ENCODE measurements around the gene SHISAL1. TPM values are rescaled to one million over a fixed set of nuclear protein-coding genes. Genes with fewer than 3 reads are reported as not detected.
"Not testable (repeated sequence)": the region's sequence is repeated elsewhere in the genome, so short reads cannot be mapped to it uniquely, and the experiment has no call there.

SHISAL1 gene
- total RNA-seq, 1 experiment from 2014 or later, result 1.6 TPM

DNA sequence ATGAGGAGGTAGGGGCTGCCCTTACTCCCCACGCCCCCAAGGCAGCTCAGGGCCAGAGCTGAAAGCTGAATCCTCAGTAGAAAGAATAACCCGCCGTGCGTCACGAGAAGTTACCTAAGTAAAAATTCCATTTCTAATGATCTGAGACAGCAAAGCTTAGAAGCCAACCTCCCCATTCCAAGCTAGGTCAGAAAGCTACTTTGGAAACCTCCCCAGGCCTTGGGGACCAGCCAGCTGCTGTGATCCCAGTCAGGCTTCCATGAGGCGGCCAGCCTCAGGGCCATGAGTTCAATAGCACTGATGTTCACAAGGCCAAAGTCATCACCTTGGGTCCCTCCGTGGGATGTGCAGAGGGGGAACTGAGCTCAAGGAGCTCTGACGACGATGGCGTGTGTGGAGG lies 6.9 kb downstream of the SHISAL1 start:
- no peak for DNase-seq (ENCODE audit: unreplicated experiment)
- ChIA-PET POLR2A (no interaction called here), CTCF (interaction anchor here (0.6 kb wide), 2 partner anchors 268 to 391 kb away, joined by 3 to 4 read pairs; no protein-coding TSS in a partner anchor)
- Mint-ChIP-seq H3K27ac (ENCODE audit: low read depth, unreplicated experiment) (no peak overlapping the region), H3K4me3 (ENCODE audit: unreplicated experiment) (no peak overlapping the region), H3K4me1 (ENCODE audit: insufficient read depth, unreplicated experiment) (peaks cover 12% of the 10 kb centered on the region), H3K9me3 (ENCODE audit: unreplicated experiment) (no peaks in the 10 kb centered on the region), H3K36me3 (ENCODE audit: insufficient read depth, unreplicated experiment) (no peaks in the 10 kb centered on the region), H3K27me3 (ENCODE audit: insufficient read depth, unreplicated experiment) (peaks cover 10% of the 10 kb centered on the region)
- TF ChIP-seq, protein P1, sequence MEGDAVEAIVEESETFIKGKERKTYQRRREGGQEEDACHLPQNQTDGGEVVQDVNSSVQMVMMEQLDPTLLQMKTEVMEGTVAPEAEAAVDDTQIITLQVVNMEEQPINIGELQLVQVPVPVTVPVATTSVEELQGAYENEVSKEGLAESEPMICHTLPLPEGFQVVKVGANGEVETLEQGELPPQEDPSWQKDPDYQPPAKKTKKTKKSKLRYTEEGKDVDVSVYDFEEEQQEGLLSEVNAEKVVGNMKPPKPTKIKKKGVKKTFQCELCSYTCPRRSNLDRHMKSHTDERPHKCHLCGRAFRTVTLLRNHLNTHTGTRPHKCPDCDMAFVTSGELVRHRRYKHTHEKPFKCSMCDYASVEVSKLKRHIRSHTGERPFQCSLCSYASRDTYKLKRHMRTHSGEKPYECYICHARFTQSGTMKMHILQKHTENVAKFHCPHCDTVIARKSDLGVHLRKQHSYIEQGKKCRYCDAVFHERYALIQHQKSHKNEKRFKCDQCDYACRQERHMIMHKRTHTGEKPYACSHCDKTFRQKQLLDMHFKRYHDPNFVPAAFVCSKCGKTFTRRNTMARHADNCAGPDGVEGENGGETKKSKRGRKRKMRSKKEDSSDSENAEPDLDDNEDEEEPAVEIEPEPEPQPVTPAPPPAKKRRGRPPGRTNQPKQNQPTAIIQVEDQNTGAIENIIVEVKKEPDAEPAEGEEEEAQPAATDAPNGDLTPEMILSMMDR (IDR thresholded peaks at IDR 0.05; ENCODE audit: unreplicated experiment), result no peak
- no TSS peak for BruUV-seq (replicated peaks)
- intact Hi-C loops (cut with micrococcal nuclease), result no loop called here

DNA sequence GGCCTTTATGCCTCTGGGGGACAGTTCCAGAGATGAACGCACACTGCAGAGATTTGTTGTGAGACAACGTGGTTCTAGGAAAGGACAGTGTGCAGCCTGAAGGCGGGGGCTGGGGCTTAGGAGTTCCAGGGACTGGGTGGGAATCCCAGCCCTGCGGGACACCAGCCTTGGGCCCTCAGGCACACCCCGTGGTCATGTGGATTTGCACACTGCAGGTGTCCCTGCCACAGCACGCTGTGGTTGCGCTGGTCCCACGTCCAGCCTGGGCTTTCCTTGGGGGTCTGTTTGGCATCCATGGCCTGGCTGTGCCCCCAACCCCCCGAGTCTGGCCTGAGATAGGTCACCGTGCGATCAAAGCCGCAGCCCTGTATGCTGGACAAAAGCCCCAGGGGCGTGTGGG lies 7.3 kb downstream of the SHISAL1 start:
- Mint-ChIP-seq H3K36me3 (ENCODE audit: insufficient read depth, unreplicated experiment) (no peaks in the 10 kb centered on the region), H3K27me3 (ENCODE audit: insufficient read depth, unreplicated experiment) (peaks cover 14% of the 10 kb centered on the region), H3K4me3 (ENCODE audit: unreplicated experiment) (no peak overlapping the region), H3K4me1 (ENCODE audit: insufficient read depth, unreplicated experiment) (peaks cover 12% of the 10 kb centered on the region), H3K9me3 (ENCODE audit: unreplicated experiment) (no peaks in the 10 kb centered on the region), H3K27ac (ENCODE audit: low read depth, unreplicated experiment) (no peak overlapping the region)
- ChIA-PET CTCF (interaction anchor here (0.6 to 0.7 kb wide), 3 partner anchors 268 to 392 kb away, joined by 3 to 4 read pairs (median 3); no protein-coding TSS in a partner anchor), POLR2A (no interaction called here)
- DNase-seq (ENCODE audit: unreplicated experiment), result no peak
- BruUV-seq (replicated peaks), result no TSS peak
- TF ChIP-seq, protein P1 (IDR thresholded peaks at IDR 0.05; ENCODE audit: unreplicated experiment), result no peak
- intact Hi-C loops (cut with micrococcal nuclease), result no loop called here

DNA sequence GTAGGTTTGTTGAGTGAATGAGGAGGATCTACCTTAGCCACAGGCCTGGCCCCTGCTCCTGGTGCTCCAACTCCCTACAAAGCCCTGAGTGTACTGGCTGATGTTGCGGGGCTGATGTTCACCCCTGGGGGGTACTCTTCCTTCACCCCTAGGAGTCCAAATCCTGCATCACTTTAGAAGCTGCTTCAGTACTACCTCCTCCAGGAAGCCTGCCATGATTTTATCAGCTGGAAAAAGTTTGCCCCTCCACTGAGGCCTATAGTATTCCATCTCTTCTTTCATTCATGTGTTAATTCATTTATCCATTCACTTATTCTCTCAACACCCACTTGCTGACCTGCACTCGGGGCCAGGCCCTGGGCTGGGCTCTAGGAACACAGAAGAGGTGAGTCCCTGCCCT lies 7.8 kb downstream of the SHISAL1 start:
- intact Hi-C loops (cut with micrococcal nuclease), result no loop called here
- H3K27me3 Mint-ChIP-seq (ENCODE audit: insufficient read depth, unreplicated experiment), result peaks cover 20% of the 10 kb centered on the region
- TF ChIP-seq, protein P1 (IDR thresholded peaks at IDR 0.05; ENCODE audit: unreplicated experiment), result no peak
- H3K4me3 Mint-ChIP-seq (ENCODE audit: unreplicated experiment), result no peak overlapping the region
- peaks cover 10% of the 10 kb centered on the region for H3K4me1 Mint-ChIP-seq (ENCODE audit: insufficient read depth, unreplicated experiment)
- CTCF ChIA-PET, result interaction anchor here (0.7 kb wide), 1 partner anchor 303 kb away, joined by 3 read pairs; no protein-coding TSS in a partner anchor
- H3K36me3 Mint-ChIP-seq (ENCODE audit: insufficient read depth, unreplicated experiment), result no peaks in the 10 kb centered on the region
- BruUV-seq (replicated peaks), result no TSS peak
- H3K9me3 Mint-ChIP-seq (ENCODE audit: unreplicated experiment), result no peaks in the 10 kb centered on the region
- no peak overlapping the region for H3K27ac Mint-ChIP-seq (ENCODE audit: low read depth, unreplicated experiment)
- no peak for DNase-seq (ENCODE audit: unreplicated experiment)
- POLR2A ChIA-PET, result no interaction called here

DNA sequence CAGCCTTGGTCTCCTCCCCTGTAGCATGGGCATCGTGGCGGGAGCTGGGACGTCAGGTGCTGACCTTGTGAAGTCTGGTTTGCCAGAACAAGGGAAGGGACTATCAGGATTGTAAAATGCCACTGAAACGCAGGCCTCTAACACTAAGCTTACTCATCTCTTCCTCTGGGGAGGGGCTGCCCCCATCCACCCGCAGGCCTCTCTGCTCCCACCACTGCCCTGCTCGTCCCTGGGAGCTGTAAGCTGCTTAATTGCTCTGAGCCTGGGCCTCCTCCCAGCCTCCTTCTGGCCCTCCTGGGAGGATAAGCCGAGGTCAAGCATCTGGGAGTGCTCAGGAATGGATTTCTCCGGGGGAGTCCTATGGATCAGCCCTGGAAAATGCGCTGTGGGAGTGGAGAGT lies 8.4 kb downstream of the SHISAL1 start:
- DNase-seq (ENCODE audit: unreplicated experiment), result no peak
- no peaks in the 10 kb centered on the region for H3K36me3 Mint-ChIP-seq (ENCODE audit: insufficient read depth, unreplicated experiment)
- peaks cover 5% of the 10 kb centered on the region for H3K4me1 Mint-ChIP-seq (ENCODE audit: insufficient read depth, unreplicated experiment)
- BruUV-seq (replicated peaks), result no TSS peak
- intact Hi-C loops (cut with micrococcal nuclease), result no loop called here
- H3K9me3 Mint-ChIP-seq (ENCODE audit: unreplicated experiment), result no peaks in the 10 kb centered on the region
- TF ChIP-seq, protein P1 (IDR thresholded peaks at IDR 0.05; ENCODE audit: unreplicated experiment), result no peak
- no peak overlapping the region for H3K4me3 Mint-ChIP-seq (ENCODE audit: unreplicated experiment)
- CTCF ChIA-PET, result no interaction called here
- H3K27me3 Mint-ChIP-seq (ENCODE audit: insufficient read depth, unreplicated experiment), result peaks cover 25% of the 10 kb centered on the region
- POLR2A ChIA-PET, result no interaction called here
- no peak overlapping the region for H3K27ac Mint-ChIP-seq (ENCODE audit: low read depth, unreplicated experiment)

DNA sequence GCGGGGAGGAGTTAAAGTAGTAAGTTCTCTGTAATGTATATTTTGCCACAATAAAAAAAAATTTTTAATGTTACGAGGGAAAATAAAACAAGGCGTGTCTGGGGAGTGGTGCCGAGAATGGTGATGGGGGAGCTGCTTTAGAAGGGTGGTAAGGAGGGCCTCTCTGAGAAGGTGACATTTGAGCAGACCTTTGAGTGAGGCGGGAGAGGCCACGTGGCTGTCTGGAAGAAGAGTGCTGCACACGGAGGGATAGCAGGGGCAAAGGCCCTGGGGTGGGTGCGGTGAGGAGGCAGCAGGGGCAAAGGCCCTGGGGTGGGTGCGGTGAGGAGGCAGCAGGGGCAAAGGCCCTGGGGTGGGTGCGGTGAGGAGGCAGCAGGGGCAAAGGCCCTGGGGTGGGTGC lies 10.4 kb downstream of the SHISAL1 start:
- H3K4me1 Mint-ChIP-seq (ENCODE audit: insufficient read depth, unreplicated experiment); H3K9me3 Mint-ChIP-seq (ENCODE audit: unreplicated experiment); POLR2A ChIA-PET; BruUV-seq (replicated peaks); intact Hi-C loops (cut with micrococcal nuclease); DNase-seq (ENCODE audit: unreplicated experiment); H3K4me3 Mint-ChIP-seq (ENCODE audit: unreplicated experiment); CTCF ChIA-PET; H3K36me3 Mint-ChIP-seq (ENCODE audit: insufficient read depth, unreplicated experiment); H3K27ac Mint-ChIP-seq (ENCODE audit: low read depth, unreplicated experiment): not testable (repeated sequence)
- peaks cover 27% of the 10 kb centered on the region for H3K27me3 Mint-ChIP-seq (ENCODE audit: insufficient read depth, unreplicated experiment)
